Mesenchymal stem cell (in vitro differentiated cells and primary cell): ENCODE results near the gene RPUSD4. TPM values are rescaled to one million over a fixed set of nuclear protein-coding genes. Genes with fewer than 3 reads are reported as not detected.

Source experiments
- small RNA-seq: library from polyadenylated mRNA; stranded (forward); fragments of <200 nt; extraction: miRNeasy Mini kit (QIAGEN cat#:217004); gene quantifications from one replicate; pipeline ENCODE3, GENCODE V24; 2013; ENCODE audit warnings: low read depth

RPUSD4 gene

Small RNA genes within 50 kb of the gene (small RNA-seq; reads per million reads assigned to genes)
- gene AP001893.2 (not detected), gene RN7SL351P (not detected), gene RNU4-86P (not detected)
